C4-2B (cell line): ENCODE measurements around the gene NCSTN.

ENCODE experiments used
- ZFX ChIP-seq: fragments of 450-650 bp; IDR thresholded peaks from 2 replicates; pipeline ENCODE4 v1.6.1; 2017
- TF ChIP-seq, protein P1 (sequence below): fragments of 450-650 bp; conservative IDR thresholded peaks from 2 replicates; pipeline ENCODE4 v1.5.1; 2017; ENCODE audit warnings: mild to moderate bottlenecking

DNA sequence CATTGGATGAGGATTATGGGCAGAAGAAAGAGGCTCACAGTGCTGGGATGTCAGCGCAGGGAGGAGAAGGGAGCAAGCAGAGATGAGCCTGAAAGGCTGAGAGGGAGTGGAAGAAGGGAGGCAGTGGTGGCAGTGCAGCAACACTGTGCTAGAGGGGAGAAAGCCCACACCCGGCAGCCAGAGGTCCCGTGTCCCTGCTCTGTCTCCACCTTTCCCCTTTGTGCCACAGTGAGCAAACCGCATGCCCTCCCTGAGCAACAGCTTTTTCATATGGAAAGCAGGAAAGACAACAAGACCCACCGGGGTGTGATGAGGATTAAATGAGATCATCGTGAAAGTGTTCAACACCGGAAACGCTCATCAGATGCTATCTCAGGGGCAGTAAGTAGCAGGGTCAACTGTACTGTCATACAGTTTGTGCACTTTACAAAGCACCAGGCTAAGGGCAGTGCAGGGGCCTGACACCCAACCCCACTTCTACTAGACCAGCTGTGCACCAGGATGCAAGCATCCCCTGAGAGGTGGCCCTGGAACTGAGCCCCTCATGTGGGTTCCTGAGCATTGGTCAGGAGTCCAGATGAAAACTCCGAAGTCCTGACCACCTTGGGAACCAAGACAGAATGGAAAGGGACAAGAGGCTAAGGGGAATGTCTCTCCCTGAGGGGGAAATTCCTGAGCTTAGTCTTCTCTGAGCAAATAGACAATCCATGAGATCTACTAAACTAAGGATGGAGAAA is 32.8 kb downstream of the NCSTN start:
- TF ChIP-seq, protein P1, sequence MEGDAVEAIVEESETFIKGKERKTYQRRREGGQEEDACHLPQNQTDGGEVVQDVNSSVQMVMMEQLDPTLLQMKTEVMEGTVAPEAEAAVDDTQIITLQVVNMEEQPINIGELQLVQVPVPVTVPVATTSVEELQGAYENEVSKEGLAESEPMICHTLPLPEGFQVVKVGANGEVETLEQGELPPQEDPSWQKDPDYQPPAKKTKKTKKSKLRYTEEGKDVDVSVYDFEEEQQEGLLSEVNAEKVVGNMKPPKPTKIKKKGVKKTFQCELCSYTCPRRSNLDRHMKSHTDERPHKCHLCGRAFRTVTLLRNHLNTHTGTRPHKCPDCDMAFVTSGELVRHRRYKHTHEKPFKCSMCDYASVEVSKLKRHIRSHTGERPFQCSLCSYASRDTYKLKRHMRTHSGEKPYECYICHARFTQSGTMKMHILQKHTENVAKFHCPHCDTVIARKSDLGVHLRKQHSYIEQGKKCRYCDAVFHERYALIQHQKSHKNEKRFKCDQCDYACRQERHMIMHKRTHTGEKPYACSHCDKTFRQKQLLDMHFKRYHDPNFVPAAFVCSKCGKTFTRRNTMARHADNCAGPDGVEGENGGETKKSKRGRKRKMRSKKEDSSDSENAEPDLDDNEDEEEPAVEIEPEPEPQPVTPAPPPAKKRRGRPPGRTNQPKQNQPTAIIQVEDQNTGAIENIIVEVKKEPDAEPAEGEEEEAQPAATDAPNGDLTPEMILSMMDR: no peak
- TF ChIP-seq ZFX: no peak
